Stimulated activated CD8-positive, alpha-beta memory T cell treated with anti-CD3 and anti-CD28 coated beads, Interleukin-7, amount 100 ng/mL, for 1 hour (primary cell): Measurements from ENCODE around the gene PTGER1.
A peak's percentile ranks its signal among the peaks of the same experiment; 100 is the strongest.

Experiments
- DNase-seq, 2 donors: peaks; one replicate each; pipeline ENCODE4 v3.0.0-alpha.2; 2020; ENCODE audit warnings: low read depth in 2 of 2

The PTGER1 gene

DNA sequence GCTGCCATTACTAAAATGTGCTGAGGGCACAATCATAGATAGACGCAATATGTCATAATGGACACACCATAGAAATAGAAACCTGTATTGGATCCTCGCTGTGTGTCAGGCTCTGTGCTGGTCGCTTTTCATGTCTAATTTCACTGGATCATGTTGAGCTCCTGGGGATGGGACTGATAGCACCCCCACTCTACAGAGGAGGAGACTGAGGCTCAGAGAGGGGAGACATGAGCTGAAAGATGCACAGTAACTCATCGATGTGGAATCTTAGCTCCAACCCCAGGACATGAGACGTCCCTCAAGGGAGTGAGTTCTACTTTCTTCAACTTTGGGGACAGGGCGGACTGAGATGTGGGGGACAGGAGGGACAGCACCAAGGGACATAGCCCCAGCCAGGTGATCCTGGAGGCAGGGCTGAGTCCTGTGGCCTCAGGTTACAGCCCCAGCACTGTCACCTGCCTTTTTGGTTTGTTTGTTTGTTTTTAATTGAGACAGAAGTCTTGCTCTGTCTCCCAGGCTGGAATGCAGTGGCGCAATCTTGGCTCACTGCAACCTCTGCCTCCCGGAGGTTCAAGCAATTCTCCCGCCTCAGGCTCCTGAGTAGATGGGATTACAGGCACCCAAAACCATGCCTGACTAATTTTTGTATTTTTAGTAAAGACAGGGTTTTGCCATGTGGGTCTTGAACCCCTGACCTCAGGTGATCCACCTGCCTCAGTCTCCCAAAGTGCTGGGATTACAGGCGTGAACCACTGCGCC is 27.4 kb upstream of the PTGER1 start:
- DNase-seq, result no peak

DNA sequence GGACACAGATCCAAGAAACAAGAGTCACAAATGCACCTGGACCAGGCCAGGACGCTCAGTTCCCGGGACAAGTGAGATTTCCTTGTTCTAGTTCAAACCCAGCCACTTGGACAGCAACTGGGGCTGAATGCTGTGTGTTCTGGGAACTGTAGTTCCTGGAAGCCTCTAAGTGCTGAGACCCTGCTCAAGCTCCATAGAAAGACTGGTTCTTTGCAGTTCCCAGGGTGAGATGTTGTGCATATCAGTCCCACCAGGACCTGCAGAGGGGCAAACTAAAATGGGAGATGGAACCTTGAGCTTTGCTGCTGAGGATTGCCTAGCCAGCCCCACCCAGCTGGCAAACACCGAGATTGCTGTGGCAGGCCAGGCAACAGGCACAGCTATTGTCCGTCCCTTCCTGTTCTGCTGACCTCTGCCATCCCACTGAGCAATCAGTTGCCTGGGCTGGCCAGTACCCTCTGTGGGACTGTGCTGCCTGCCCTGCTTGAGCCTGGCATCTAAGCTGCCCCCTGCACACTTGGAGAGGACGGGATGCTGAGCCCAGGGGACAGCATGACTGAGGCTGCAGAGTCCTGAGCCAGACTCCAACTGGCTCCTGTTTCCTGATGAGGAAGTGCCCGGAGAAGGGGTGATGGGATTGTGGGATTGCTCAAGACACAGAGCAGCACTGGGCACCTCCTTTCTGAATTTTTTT is 22.2 kb upstream of the PTGER1 start:
- no peak for DNase-seq

DNA sequence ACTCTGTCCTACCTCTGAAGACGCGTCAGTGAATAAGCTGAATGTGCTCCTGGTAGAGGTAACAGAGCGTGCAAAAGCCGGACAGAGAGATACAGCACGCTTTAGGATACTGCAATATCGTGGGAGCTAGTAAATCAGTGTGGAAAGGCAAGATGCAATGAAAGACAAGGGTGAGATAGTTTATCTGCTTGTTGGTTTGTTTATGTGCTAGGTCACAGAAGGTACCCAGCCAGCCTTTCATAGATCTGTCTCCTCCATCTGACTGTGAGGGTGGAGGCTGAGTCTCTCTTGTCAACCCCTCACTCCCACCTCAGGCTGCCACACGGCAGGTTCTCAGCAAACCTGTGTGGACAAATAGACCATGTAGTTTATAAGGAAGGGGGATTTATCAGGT is 21.7 kb upstream of the PTGER1 start:
- DNase-seq, result no peak

DNA sequence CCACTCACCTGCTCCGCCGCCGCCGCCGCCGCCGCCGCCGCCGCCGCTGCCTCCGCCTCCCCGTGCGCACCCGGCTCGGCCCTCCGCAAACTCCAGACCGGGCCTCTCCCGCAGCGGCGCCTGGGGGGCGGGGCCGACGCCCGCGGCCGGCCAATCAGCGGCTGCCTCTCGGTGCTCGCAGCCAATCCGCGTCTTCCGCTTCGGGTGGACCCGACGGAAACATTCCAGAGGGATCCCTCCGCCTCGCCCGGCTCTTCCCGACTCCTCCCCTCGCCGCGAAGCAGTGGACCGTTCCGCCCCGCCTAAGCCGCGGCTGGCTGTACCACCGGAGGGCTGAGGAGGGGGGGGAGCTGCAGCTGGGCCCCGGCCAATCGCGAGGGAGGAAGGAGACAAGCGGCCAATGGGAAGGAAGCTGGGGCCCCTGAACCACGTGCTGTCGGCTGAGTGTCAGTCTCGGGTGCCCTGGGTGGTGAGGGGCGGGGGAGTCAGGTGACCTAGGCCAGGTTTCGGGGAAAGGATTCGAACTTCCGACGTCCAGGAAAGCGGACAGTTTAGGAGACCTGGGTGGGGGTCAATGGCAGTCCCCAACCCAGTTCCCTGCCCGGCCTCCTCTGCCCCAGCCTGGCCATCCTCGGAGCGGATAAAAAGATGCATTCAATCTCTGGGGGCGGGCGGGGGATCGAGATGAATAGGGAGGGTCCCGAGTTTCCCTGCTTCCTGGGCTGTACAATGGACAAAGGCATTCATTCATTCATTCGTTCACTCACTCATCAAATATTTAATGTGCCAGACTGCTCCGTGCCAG is 21.1 kb upstream of the PTGER1 start, which contains the start of gene GIPC1:
GIPC1 (minus strand) TSS at position 99 of the 805 bp plus-strand sequence. CDS start 13,151 bp downstream, outside the sequence.
- peak; percentile 43 to 70 for DNase-seq

DNA sequence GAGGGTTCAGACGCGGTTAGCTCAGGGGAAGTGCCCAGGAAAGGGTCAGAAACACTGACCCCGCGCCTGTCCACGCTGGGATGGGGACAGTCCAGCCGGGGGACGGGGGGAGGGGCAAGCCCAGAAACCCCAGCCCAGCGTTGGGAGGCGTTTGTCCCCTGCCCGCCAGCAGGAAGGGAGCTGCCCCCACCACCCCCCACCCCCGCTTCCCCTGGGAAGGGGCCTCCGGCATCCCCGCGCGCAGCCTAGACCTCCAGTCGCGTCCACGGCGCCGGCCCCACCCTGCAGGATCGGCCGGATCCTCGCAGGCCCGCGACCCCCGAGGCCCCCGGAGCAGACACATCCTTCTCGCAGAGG is 20.5 kb upstream of the PTGER1 start:
- no peak for DNase-seq

DNA sequence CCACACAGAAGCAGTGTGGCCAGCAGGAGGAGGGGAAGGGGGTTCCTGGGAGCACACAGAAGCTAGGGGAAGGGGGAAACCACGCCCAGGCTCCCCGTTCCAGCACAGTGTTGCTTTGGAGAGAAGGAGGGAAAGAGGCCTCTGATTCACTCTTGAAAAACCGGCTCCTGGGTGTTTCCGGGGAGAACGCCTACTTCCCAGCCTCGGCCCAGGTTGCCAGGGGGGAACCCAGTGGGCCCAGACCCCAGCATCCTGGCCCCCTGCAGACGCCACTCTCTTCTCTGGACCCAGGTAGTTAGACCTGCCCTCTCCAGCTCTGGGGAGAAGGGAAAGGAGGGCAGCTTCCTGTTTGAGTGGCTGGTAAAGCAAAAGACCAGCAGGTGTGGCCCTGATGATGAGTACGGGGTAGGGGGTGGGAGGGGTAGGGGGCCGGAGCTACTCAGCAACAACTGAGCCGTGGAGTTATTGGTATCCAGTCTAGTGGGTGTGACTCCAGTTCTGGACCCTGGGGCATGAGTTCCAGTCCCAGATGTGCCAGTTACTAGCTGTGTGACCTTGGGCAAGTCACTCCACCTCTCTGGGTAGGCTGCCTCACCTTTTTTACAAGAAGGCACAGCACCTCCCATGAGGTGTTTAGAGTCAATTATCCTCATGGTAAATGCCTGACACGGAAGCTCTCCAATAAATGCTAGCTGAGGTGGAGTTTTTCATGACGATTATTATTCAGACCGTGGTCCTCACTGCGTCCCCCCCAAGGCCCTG is 19.9 kb upstream of the PTGER1 start:
- no peak for DNase-seq

DNA sequence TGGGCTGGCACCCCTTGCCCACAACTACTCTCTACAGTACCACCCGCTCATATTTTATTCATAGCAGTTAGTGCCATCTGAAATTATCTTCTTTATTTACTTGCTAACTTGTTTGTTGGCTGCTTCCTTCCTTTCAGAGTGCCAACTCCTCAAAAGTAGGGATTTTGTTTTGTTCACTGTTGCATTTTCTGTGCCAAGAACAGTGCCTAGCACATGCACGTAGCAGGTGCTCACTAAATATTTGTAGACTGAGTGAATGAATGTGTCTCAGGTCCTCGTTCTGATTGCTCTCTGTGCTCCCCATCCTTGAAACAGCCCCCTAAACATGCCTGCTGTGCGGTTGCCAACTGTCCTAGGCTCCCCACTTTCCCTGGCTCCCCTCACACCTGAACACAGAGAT is 19.3 kb upstream of the PTGER1 start:
- DNase-seq, result no peak

DNA sequence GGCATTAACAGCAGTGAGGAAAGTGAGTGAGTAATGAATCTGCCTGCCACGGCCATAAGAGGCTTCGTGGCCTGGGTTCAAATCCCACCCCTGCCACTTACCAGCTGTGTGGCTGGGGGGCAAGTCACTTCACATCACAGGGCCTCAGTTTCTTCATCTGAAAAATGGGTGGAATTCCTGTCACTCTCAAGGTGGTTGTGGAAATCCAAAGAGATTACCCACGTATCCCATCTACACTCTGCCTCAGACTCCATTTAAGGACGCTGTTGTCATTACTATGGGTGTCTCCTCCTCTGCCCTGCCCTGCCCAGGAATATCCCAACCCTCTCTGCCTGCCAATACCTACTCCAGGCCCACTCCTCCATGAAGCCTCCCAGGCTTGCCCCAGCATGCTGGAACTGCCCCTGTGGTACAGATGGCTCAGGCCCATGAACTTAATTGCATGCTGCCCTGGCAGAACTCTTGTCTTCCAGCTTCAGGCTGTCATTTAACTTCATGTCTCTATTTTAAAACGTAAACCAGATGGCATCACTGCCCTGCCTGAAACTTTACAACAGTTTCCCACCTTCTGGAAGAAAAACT is 17.7 kb upstream of the PTGER1 start:
- DNase-seq, result no peak

DNA sequence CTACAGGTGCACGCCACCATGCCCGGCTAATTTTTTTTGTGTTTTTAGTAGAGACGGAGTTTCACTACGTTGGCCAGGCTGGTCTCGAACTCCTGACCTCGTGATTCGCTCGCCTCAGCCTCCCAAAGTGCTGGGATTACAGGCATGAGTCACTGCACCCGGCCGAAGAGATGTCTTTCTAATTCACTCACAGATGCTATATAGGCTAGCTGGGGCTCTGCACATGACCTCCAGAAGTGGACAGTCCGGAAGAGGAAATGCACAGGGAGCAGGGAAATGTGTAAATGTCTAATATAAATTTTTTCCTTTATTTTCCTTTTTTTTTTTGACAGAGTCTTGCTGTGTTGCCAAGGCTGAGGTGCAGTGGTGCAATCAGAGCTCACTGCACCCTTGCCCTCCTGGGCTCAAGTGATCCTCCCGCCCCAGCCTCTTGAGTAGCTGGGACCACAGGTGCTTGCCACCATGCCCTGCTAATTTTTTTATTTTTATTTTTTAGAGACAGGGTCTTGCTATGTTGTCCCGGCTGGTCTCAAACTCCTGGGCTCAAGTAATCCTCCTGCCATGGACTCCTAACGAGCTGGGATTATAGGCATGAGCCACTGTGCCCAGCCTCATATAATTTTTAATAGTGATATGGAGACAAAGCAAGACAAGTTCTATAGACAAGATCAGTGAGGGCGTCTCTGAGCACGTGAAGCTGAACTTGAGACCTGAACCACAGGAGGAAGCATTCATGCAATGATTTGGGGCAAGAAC is 12.4 kb upstream of the PTGER1 start:
- DNase-seq, result no peak

DNA sequence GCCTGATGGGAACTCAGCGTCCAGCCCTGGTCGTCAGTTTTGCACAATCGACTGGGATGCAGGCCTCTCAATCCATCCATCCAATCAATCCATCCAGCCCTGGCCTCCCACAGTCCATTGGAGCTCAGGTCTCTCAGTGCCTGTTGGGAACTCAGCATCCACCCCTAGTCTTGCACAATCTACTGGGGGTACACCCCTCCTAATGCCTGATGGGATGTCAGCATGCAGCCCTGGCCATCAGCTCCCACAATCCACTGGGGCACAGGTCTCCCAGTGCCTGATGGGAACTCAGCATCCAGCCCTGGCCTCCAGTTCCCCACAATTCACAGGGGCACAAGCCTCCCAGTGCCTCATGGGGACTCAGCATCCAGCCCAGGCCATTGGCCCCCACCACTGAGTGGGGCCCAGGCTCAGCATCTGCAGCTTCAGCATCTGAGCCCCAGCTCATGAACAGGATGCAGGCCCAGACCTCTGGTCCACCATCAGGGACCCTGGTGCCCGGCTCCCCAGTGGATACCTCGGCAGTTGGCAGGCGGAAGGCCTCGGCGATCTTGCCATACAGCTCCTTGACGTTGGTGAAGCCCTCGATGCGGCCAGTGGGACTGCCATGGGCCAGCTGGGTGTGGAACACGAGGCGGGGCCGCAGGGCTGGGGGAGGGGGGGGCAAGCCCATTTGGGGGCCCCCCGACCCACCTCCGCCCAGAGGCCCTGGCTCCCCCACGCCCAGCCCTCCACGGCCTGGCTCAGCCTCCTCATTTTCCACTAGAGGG is 7.2 kb upstream of the PTGER1 start:
- DNase-seq, result no peak

DNA sequence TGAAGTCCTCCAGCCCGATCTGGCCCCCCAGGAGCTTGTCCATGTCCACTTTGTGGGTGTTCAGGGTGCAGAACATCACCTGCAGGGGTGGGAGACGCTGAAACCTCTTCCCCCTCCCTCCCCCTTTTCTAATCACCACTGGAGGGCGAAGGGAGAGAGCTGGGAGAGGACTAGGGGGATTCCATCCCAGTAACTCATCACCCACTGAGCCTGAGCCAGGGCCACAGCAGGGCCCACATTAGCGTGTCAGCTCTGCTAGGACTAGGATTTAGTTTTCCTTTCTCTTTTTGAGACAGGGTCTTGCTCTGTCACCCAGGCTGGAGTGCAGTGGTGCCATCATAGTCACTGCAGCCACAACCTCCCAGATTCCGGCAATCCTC is 5.5 kb upstream of the PTGER1 start:
- DNase-seq, result no peak

DNA sequence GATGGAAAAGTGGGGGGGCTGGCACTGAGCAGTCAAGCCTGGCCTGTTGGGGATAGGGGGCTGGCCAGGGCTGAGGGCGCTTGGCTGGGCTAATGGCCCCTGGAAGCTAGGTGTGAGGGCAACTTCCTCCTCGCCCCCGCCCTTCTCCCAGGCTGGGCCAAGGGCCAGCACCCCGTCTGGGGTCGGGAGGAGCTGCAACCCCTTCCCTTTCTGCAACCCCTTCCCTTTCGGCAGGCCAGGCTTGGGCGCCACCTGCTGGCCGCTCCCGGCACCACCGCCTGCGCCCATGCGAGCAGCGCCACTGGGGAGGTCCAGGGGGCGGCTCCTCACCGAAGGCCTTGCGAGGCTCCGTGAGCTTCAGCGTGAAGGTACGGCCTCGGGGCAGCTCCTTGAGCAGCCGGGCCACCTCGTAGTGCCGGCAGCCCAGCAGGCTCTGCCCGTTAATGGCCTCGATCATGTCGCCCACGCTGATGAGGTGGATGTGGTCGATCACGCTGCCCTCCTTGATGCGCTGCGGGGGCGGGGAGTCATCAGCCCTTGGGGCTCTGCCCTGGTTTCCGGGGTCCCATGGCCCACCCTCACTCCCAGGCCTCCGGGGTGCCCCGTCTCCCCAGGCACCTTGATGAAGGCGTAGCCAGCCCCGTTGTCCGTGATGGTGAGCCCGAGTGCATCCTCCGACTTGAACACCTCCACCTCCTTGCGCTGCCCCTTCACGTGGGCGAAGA is 5.0 kb upstream of the PTGER1 start:
- DNase-seq, result peak; percentile 42 to 48

DNA sequence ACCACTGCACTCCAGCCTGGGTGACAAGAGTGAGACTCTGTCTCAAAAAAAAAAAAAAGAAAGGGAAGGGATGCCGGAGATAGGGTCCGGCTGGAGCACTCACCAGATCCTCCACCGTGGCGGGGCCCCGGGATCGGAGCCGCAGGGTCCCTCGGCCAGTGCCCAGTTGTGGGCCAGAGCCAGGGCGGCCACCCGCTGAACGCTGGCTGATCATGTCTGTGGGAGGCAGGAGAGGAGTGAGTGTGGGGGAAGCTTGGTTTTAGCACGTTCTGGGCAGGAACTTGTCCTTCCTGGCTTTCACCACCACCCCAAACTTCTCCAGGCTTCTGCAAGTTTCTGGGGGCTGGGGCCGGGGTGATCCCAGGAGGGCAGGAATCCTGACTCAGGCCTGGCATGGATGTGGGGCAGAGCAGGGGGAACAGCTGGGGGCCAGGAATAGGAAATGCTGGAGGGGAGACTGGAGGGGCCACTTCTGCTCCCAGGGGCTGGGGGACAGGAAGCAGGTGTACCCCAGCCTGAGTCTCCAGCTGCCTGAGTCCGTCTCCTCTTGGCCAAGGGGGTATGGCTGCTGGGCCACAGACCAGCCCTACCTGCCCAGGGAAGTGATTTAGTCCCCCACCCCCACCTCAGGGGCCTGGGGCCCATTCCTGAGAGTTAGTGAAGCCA is 4.3 kb upstream of the PTGER1 start:
- no peak for DNase-seq

DNA sequence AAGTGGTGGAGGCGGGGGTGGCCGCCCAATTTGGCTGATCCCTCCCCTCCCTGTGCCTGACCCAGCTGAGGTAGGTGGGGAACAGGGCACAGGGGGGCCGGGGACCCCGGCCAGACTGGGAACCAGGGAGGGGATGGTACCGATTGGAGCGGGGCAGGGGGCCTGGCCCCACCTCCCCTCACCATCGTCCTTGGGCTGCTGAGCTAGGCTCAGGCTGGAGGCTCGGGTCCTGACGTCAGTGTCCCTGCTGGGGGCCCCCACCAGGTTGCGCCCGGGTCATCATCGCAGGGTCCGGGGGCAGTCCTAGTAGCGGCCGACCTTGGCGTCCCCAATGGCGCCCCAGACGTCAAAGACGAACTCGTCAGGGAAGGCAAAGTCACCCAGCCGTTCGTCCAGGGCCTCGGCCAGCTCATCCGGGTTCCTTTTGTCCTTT is 3.0 kb upstream of the PTGER1 start:
- DNase-seq, result no peak

DNA sequence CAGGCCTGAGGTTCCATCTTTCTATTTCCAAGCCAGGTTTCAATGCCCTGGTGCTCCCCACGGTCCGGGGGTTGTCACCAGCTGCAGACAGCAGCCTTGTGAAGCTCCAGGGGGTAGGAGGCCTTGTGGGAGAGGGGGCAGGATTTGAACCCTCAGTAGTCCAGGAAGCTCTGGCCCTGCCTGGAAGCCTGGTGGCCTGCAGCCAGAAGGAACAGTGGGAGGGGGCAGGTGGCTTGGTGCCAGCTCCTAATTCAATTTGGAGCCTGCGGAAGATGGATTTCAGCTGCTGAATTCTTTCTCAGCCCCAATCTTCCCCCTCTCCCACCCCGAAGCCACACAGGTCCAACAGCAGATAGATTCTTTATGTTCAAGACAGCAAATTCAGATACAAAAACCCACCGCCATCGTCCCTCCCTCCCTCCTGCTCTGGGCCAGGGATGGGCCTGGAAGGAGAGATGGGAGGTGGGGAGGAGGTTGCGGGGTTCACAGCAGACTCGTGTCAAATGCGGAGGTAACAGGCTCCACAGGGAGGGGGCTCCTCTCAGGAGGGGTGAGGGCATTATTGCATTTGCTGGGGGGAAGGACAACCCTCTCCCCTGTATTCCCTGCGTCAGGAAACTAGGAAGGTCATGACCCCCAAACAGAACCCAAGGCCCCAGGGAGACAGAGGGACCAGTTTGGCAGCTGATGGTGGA is 2.4 kb upstream of the PTGER1 start:
- no peak for DNase-seq

DNA sequence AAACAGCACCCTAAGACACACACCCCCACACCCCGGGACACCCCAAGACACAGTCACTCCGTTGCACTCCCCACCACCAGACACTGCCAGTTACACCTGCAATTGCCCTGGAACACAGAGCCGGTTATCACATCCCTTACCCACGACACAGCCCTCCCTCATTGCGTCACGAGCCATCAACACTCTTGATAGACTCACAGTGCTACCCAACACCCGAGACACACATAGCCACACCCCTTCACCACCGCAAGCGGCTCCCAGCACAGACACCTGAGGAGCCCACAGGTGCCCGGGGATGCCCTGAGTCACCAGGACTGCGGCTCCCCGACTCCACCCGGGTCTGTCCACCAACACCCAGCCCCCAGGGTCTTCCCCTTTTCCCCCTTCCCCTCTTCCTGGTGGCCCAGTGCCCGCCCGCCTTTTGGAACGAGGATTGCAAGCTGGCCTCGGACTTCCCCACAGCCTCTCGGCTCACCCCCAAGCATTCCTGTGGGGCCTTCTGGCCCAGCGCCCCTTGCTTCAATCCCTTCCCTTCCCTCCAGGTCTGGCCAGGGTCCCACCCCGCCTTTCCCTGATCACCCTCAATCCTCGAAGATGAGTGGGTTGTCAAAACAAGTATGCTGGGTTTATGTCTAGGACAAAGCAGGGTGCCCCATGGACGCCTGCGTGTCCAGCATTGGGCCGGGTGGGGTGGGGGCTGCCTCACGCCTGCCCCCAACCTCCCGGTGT is 1.7 kb upstream of the PTGER1 start:
- peak in 1 of 2 donors; percentile 34 for DNase-seq

DNA sequence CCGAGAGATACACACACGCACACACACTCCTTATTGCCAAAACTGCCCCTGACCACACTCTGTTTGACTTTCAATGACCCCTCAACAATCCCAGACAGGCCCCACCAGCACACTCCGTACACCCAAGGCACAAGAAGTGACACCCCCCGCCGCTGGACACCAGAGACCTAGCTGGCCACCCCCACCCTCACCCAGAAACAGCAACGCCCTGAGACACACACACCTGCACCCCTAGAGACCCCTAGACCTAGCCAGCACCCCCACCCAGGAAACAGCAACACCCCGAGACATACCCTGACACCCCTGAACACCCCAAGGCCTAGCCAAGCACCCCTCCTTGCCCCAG is 1.1 kb upstream of the PTGER1 start:
- DNase-seq, result no peak

DNA sequence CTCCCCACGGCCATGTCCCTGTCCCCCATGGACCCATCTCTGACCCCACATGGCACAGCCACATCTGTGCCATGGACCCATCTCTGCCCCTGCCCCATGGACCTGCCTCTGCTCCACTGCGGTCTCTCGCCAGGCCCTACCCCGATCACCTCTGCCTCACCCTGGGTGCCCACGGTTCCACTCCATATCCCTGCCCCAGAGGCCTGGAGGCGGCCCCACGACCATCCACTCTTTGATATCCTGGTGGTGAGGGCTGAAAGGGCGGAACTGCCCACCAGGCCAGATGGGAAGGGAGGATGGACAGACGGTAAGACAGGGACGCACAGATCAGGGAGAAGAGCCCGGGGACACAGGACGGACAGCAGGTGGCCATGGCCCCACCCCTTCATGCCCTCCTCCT is 327 bp downstream of the PTGER1 start:
- DNase-seq, result no peak
